SIG-M5 treated with dmso at 0.1 percent for 504 hours (cell line): ENCODE results near the gene GBE1.
A peak's percentile ranks its signal among the peaks of the same experiment; 100 is the strongest.
"Not testable (repeated sequence)": the region's sequence is repeated elsewhere in the genome, so short reads cannot be mapped to it uniquely, and the experiment has no call there.

Source experiments
- DNase-seq: peaks from one replicate; lab custom pipeline; 2025; ENCODE audit not compliant: unreplicated experiment; lab: John Stamatoyannopoulos, UW

Gene GBE1

DNA sequence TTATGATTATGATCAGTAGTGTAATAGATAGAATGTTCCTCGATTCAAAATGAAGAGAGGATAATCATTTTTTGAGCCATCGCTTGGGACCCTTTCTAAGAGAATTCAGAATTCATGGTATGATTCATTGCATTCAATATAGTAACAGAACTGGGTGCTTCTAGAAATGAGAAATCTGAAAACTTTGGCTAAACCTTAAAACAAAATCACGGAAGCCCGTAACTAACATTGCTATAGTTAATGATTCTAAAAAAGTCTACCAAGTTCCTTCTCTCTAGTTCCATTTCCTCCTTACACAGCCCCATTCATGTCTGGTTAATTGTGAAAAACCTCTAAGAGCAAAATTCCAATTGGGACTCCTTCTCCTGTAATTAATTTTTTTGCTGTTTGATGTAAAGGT is 217.1 kb downstream of the GBE1 start:
- no peak for DNase-seq

DNA sequence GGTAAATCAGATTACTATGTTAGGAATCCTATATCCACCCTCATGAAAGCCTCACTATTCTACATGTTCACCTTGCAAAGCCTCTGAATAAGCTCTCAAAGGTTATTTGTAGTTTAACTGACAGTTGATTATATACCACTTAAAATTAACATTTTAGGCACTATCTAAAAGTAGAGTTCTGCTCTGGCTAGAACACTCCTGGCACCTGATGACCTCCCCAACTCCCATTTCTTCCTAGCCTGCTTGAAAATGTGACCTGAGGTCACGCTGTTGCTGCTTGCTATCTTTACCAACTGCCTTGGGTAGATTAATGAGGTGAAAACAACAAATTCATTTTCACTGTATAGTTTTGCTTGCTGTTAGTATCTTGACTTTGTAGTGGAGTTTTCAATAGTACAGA is 220.7 kb downstream of the GBE1 start:
- no peak for DNase-seq

DNA sequence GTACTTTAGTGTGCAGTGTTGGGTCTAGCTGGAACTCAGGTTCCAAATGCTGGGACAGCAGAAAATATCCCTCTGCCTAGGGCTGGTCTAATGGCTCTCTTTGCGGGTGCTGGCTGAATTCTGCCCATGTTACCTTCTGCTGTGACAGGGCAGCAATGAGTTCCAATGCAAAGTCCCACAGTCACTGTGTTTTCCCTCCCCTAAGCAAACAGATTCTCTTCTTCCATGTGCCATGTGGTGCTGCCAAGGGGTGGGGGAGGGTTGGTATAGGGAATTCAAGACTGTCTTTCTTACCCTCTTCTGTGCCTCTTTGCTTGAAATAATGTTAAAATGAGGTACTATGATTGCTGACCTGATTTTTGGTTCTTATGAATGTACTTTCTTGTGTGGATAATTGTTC is 229.6 kb downstream of the GBE1 start:
- DNase-seq = no peak

DNA sequence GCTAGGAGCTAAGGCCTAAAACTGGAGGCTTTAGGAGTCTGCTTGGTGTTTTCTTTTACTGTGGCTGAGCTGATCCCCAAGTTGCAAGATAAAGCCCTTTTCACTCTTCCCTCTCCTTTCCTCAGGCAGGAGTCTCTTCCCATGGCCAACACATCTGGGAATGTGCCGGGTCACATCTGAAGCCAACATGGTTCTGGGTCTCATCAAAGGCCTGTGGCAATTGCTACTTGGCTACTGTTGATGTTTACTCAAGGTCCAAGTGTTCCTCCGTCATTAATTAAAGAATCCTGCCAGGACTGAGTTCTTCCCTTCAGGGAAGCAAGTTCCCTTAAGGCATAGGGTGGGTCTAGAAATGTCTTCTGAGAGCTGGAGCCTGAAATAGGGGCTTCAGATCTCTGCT is 230.2 kb downstream of the GBE1 start:
- DNase-seq = no peak

DNA sequence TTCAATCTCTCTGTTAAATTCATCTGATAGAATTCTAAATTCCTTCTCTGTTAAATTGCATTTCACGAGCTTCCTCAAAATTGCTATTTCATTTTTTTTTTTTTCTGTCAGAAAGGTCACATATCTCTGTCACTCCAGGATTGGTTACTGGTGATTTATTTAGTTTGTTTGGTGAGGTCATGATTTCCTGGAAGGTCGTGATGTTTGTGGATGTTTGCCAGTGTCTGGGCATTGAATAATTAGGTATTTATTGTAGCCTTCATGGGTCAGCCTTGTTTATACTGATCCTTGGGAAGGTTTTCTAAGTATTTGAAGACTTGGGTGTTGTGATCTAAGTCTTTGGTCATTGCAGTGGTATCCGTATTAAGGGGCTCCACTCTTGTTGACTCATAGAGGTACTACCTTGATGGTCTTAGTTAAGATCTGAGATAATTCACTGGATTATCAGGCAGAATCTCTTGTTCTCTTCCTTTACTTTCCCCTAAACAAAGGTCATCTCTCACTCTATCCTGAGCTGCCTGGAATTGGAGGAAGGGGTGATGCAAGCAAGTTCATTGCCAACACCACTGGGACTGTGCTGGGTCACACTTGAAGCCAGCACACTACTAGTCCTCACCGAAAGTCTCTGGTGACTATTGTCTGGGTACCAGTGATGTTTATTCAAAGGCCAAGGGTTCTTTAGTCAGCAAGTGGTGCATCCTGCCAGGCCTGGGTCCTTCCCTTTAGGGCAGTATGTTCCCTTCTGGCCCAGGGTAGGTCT is 231.1 kb downstream of the GBE1 start:
- DNase-seq = no peak

DNA sequence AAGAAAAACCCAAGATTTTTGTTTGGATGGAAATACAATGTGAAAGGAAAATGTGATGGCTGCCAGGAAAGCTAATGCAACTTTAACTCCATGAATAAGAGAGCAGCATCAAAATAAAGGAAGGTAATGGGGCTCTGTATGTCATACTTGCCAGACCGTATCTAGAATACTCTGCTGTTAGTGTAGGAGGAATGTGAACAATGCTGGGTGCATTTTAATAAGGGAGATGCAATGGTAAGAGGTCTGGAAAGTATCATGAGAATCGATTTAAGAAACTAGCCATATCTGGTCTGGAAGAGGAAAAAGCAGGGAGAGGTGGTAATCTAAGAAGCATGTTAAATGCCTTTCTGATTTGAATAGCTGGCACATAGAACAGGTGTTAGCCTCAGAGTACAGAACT is 239.6 kb downstream of the GBE1 start:
- DNase-seq = no peak

DNA sequence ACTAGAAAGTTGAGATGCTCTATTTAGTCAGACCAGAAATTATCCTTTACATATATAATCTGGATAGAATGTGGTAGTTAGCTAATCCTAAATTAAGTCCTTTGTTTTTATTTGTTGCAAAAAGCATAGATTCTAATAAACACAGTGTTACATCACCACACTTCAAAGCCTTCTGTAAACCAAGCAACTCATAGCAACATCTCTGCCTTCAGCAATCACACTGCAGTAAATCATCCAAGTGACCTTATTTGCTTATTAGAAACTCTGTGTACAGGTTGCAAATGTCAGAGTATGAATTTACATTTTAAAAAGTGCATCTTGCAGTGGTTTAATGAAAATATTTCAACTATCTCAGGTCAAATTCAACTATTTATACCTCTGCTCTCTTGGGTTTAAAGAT is 242.5 kb downstream of the GBE1 start:
- DNase-seq = no peak

DNA sequence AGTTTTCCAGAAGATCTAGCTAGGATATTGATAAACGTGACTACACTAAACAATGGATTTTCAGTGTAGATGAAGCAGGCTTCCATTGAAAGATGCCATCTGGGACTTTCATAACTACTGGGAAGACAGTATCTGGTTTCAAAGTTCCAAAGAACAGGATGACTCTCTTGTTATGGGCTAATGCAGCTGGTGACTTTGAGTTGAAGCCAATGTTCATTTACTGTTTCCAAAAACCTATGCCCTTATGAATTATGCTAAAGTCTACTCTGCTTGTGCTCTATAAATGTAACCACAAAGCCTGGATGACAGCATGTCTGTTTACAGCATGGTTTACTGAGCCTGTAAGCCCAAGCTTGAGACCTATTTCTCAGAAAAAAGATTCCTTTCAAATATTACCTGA is 245.4 kb downstream of the GBE1 start:
- DNase-seq = no peak

DNA sequence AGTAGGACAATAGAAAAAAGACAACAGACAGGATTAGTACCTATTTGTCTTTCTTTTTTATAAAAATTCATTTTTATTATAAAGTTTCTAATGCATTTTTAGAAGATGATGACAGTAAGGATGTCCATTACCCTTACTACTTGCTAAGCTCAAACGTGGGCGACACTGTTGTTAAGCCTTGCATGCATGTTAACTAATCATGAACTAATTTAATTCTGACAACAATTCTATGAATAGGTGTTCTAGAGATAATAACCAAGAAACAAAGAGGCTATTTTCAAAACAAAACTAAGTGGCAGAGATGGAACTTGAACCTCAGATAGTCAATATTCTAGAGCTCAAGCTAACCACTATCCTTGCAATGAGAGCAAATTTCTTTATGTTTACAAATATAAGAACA is 247.9 kb downstream of the GBE1 start:
- DNase-seq = no peak

DNA sequence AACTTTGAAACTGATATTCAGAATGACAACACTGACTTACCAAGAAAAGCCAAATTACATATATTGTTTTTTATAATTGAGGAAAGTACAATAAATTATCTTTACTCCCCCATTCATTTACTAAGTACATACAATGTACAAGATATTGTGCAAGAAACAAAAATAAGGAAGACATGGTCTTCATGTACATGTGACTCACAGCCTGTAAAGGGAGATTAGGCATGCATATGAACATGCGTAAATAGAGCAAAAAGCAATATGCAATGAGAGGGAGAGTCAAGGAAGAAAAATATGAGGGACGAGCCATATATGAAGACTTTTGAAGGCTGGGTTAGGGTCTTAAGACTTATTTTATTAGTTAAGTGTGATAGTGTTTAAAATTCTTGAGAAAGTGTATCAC is 258.4 kb downstream of the GBE1 start:
- peak; percentile 36 for DNase-seq

DNA sequence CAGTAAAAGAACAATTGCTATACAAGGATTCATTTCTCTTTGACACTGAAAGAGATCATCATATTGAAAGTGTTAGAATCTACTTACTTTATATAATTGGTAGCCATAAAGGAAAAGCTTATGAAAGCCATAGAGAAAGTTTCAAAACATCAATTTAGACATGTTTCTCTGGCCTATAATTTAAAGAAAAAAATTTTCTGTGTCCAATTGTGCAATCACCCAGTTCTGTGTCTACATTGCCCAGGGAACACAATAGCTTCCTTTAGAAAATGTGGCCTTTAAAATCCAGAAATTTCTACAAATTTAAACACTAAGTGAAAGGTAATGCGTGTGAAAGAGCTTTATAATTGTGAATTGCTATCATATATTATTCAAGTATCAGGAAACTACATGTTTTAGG is 259.2 kb downstream of the GBE1 start:
- DNase-seq = no peak

DNA sequence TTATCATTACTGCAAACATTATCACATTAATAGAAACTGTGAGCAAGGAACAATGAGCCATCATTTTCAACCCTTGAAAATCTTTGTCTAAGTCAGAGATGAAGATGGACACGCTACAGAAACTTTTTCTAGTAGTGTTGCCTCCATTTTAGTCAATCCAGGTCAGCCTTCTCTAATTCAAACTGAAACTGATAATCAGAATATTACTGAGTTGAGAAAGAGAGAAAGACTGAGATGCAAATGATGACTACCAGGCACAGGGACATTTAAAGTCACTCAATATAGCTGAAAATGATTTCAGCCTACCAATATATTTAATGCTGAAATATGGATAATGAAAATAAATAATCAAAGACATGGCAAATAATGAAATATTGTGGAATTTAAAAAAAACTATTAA is 261.4 kb downstream of the GBE1 start:
- no peak for DNase-seq

DNA sequence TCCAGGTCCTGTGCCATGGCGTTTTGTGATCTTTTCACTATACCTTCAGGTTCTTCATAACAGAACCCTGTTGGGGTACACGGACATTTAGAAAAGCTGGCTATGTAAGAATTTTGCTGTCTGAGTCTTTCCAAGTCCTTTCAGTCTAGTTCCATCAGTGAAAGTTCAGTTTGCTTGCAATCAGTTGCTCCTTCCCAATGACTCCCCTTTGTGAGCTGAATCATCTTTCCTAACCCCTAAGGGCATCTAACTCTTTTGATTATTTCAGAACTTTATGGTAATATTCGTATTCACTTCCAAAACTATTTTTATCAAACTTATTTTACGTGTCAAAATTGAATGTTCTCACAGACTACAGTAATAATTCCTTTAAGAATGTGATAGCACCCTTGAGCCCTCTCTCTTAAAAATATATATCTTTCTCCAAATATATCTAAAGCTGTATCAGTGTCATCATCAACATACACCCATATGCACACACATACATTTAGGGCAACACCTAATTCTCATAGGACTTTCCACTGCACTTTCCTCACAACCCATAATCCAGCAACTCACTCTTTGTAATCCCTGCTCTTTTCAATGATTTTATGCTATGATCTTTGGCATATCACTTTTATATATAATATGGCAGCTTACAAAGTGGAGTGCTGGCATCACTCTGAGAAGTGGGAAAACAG is 263.7 kb downstream of the GBE1 start:
- DNase-seq = no peak

DNA sequence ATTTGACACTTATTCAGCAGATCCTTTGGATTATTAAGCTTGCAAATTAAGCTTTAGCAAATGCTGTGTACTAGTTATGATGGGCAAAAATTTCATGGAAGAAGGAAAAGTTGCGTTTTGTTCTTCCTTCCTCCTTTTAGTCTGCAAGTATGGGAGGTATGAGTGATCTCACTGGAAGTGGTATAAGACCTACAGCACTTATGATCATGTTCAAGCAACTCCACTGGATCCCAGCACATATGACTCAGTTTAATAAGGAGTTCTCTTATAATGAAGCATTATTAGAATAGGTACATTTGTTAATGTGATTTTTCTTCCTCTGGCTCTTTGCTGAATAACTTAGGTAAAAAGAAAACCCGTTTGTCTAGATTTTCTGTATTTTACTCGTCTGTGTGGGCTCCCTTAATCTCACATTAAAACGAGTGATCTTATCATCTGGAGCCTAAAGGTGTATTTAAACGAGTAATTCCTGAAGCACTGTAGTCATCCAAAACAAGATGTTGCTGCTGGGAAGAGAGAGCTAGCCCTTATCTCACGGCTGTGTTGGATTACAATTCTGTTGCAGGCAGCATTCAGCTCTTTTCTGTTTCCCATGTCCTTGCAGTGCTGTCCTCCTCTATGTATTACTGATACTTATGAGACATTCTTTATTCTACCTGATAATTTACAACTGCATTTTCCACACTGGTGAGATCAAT is 264.9 kb downstream of the GBE1 start:
- peak; percentile 12 for DNase-seq

DNA sequence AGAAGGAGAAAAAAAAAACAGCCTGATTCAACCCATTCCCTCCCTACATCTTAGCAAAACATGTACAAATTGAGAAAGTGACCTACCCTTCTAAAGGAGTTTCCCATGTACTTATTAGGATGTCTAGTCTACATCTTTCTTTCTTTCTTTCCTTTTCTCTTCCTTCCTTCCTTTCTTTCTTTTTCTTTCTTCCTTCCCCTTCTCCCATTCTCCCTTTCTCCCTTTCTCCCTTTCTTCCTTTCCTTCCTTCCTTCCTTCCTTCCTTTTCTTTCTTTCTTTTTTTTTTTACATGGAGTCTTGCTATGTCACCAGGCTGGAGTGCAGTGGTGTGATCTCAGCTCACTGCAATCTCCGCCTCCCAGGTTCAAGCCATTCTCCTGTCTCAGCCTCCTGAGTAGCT is 269.0 kb downstream of the GBE1 start:
- DNase-seq = not testable (repeated sequence)

DNA sequence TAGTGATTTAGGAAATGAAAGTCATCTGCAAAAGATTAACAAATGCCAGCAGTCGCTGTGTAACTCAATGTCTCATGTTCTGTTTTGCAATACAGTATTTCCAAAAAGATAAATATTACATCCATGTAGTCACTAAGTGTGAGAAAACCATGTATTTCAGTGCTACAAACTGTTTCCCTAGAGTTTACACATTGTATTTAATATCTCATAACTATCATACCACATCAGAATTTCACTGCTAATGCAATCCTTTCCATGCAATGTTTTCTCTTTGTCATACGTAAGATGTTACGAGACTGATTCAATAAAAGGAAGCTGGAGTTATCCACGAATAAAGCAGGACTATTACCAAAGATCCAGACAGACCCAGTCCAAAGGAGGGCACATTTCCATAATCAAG is 269.4 kb downstream of the GBE1 start:
- peak; percentile 19 for DNase-seq

DNA sequence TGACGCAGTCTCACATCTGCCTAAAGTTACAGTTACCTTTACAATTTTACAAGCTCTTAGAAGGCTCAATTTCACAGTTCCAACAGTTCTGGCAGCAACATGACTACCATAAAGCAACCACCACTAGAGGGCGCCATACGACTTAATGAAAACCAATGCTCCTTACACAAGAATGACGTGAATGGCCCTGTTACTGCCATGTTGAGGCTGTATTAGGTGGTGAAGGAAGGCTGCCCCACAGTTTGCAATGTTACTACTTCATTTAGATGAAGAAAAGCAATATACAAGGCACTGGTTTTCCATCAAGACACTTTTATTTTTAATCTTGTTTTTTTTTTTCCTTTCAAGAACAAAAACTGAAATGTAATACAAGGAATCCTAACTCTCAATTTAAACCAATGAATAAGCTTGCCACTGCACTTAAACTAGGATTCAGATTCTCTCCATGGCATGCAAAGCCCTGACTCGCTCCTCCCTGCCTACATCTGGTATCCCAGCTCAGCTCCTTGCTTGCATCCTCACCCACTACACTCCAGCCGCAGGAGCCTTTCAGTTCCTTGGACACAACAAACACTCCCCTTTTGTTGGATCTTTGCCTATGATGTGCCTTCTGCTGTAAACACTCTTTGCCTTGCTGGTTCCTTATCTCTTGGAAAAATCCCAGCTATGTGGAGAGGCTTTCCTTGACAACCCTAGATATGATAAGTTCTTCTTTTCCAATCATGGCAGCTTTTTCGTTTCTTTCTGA is 270.7 kb downstream of the GBE1 start:
- DNase-seq = peak; percentile 77

DNA sequence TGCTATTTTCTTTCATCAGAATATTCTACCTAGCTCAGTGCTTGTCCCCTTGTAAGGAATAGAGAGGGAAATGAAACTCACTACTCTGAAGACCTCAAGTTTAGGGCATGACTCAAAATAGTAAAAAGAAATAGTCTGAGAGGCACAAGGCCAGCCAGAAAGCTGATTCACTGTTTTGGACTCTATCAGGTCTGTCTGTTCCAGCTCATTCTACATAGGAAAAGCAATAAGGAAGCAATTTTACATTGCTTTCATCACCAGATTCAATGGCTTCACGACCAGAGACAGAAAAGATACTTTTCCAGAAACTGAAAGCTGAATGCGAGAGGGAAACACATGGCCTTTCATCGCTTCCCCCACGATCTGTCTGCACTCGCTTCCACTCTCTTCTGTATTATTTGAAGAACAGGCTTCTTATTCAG is 276.0 kb downstream of the GBE1 start:
- DNase-seq = peak; percentile 85

DNA sequence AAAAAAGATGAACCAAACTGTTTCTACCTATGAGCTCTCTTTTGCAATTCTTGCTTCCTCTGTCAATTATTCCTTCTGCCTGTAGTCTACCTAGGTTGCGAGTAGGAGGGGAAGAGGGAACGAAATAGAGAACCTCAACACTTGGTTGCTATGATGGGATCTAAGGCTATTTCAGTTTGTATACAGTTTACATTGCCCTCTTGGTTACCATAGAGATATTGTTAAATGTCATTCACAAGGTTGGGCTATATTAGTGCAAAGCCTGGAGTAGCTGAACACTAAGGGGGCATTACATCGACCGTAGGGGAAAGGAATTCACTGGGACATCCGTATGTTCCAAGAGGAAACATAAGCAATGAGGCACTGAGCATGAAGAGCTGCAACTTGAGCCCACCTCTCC is 276.9 kb downstream of the GBE1 start:
- DNase-seq = no peak

DNA sequence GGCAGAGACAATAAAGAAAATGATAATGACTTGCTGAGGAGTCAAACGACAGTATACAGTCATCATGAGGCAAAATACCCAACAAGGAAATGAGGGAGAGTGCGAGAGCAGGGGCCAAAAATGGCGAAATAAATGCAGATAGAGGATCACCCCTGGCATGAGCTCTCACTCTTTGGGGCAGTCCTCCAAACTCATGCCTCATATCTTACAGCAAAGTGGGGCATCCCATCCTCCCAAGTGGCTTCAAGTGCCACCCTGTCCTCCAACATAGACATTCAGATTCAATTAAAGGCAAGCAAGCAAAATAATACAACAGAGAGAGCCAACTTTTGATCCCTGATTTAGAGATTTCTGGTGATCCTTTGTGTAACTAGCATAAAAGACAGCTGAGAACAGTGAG is 278.4 kb downstream of the GBE1 start:
- no peak for DNase-seq

DNA sequence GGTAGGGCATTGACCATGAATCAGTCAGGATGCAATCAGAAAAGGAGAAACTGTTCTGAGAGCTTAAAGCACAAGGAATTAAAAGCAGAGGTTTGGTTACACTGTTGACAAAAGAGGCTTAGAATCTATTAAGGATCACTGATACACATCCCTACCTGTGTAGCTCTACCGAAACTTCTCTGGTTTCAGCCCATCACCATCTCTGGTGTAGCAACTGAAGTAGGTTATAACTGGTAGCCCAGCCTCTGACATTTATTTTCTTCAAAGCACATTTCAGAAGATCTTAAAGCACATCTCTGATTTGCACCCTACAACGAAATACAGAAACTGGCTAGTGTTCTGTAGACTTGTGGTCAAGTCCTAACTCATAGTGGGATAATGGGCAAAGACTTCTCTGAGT is 283.7 kb downstream of the GBE1 start:
- DNase-seq = no peak

DNA sequence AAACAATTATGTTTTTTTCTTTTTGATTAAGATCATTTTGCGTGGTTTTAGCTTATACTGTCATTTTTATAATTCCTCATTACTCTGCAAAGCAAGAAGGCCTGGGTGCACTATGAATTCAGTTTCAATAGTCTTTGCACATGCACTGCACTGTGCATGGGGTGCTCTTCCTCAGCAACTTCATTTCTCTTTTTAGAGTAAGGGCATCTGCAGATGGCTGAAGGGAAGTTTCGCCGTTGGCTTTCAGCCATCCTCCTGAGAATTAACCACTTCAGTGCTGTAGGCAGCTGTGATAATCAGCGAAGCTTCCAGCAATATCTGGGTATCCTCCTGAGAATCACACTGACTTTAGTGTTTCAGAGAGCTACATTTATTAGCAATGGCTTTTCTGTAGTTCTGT is 284.8 kb downstream of the GBE1 start:
- DNase-seq = no peak
